ENCODE data around the gene HARS1. TPM values are rescaled to one million over a fixed set of nuclear protein-coding genes. Genes with fewer than 3 reads are reported as not detected.
"Not testable (repeated sequence)": the region's sequence is repeated elsewhere in the genome, so short reads cannot be mapped to it uniquely, and the experiment has no call there.

Gene HARS1
- total RNA-seq, 5 donors from 2014 or later (not counting 1 experiment from before 2014, with no cell fraction given) = 55.8 to 71.1 (median 70.0) TPM

- H3K9me3 ChIP-seq; H3K4me3 ChIP-seq (ENCODE audit: control insufficient read depth in 1 of 2, extremely low read depth in 1 of 2, low read length in 1 of 2); H3K27ac ChIP-seq (ENCODE audit: low read length); H3K4me3 Mint-ChIP-seq; H3K4me1 ChIP-seq (ENCODE audit: control insufficient read depth in 1 of 2, extremely low read depth in 1 of 2, insufficient read depth in 2 of 2, low read length in 2 of 2); H3K9me3 Mint-ChIP-seq; H3K27ac Mint-ChIP-seq; POLR2A ChIA-PET; H3K36me3 Mint-ChIP-seq; ATAC-seq (replicated peaks in 1 of 4); DNase-seq; H3K36me3 ChIP-seq (ENCODE audit: control insufficient read depth in 2 of 2, extremely low read depth in 1 of 2, insufficient read depth in 1 of 2, low read length in 1 of 2): not testable (repeated sequence)
- 88% methylated on average over 1 of the region's 5 CpGs for WGBS (ENCODE audit: insufficient coverage)
- CTCF ChIA-PET = interaction anchor here (0.7 to 1.1 kb wide), 4 partner anchors 10 to 358 kb away, joined by 3 to 4 read pairs (median 4); no protein-coding TSS in a partner anchor
- peaks cover 0 to 20% of the 10 kb centered on the region in 2 experiments for H3K27me3 ChIP-seq (replicated peaks in 1 of 2; ENCODE audit: control insufficient read depth in 2 of 2, extremely low read depth in 1 of 2, insufficient read depth in 2 of 2, low read length in 1 of 2)
- peaks cover 8 to 10% (median 10%) of the 10 kb centered on the region in 3 donors for H3K4me1 Mint-ChIP-seq
- H3K27me3 Mint-ChIP-seq = peaks cover 14 to 17% of the 10 kb centered on the region in 2 donors
Measured at GRCh38 chr5:140721395-140721794, 30.2 kb upstream of the HARS1 start.

DNA sequence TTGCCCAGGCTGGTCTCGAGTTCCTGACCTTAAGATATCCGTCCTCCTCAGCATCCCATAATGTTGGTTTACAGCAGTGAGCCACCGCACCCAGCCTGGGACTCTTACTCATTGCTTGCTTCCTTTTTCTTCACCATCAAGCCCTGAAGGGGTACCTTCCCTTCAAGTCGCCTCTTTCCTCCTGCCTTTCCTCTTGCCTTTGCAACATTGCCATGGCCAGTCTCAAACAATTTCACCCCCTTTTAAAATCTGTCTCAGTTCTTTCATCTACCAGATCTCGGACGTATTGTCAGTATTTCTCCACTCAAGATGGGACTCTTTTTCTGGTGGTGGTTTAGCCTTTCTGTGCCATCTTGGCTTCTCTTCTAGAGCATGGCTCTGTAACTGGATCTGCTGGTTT lies 29.6 kb upstream of the HARS1 start:
- H3K9me3 ChIP-seq; H3K36me3 Mint-ChIP-seq; H3K27ac ChIP-seq (ENCODE audit: low read length); H3K4me1 Mint-ChIP-seq; H3K4me3 ChIP-seq (ENCODE audit: control insufficient read depth in 1 of 2, extremely low read depth in 1 of 2, low read length in 1 of 2); H3K9me3 Mint-ChIP-seq; H3K36me3 ChIP-seq (ENCODE audit: control insufficient read depth in 2 of 2, extremely low read depth in 1 of 2, insufficient read depth in 1 of 2, low read length in 1 of 2); H3K4me1 ChIP-seq (ENCODE audit: control insufficient read depth in 1 of 2, extremely low read depth in 1 of 2, insufficient read depth in 2 of 2, low read length in 2 of 2); H3K27ac Mint-ChIP-seq; POLR2A ChIA-PET; H3K4me3 Mint-ChIP-seq; DNase-seq; ATAC-seq (replicated peaks in 1 of 4): not testable (repeated sequence)
- peaks cover 10 to 14% of the 10 kb centered on the region in 2 donors for H3K27me3 Mint-ChIP-seq
- CTCF ChIA-PET = interaction anchor here (0.7 to 1.5 kb wide), 7 partner anchors 9 to 362 kb away, joined by 4 to 8 read pairs (median 4); partner anchors contain the start of gene EIF4EBP3 (in 1 of the 2)
- 25% methylated on average over 4 of the region's 6 CpGs for whole genome bisulfite sequencing (ENCODE audit: insufficient coverage)
- H3K27me3 ChIP-seq (replicated peaks in 1 of 2; ENCODE audit: control insufficient read depth in 2 of 2, extremely low read depth in 1 of 2, insufficient read depth in 2 of 2, low read length in 1 of 2) = peaks cover 0 to 17% of the 10 kb centered on the region in 2 experiments

DNA sequence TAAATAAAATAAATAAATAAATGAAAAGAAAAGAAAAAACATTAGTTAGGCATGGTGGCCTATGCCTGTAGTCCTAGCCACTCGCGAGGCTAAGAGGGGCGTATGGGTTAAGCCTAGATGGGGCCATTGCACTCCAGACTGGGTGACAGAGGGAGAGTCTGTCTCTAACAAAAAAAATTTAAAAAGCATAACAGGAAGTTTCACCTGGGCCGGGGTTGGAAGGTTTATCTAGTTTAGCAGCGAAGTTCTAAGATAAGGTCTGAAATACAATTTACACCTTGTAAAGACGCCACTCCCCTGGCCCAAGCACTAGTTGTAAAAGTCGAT lies 27.1 kb upstream of the HARS1 start:
- H3K27ac ChIP-seq (ENCODE audit: low read length) = no peak overlapping the region
- no peak overlapping the region for H3K4me3 ChIP-seq (ENCODE audit: control insufficient read depth in 1 of 2, extremely low read depth in 1 of 2, low read length in 1 of 2)
- no peak overlapping the region for H3K27ac Mint-ChIP-seq
- peaks cover 2 to 4% (median 2%) of the 10 kb centered on the region in 3 donors for H3K4me1 Mint-ChIP-seq
- ATAC-seq (replicated peaks in 1 of 4) = no peak
- H3K4me1 ChIP-seq (ENCODE audit: control insufficient read depth in 1 of 2, extremely low read depth in 1 of 2, insufficient read depth in 2 of 2, low read length in 2 of 2) = no peaks in the 10 kb centered on the region
- H3K27me3 Mint-ChIP-seq = peaks cover 4 to 5% of the 10 kb centered on the region in 2 donors
- no peak for DNase-seq
- ChIA-PET POLR2A (no interaction called here), CTCF (no interaction called here)
- H3K27me3 ChIP-seq (replicated peaks in 1 of 2; ENCODE audit: control insufficient read depth in 2 of 2, extremely low read depth in 1 of 2, insufficient read depth in 2 of 2, low read length in 1 of 2) = peaks cover 0 to 4% of the 10 kb centered on the region in 2 experiments
- H3K9me3 Mint-ChIP-seq = no peaks in the 10 kb centered on the region
- H3K36me3 Mint-ChIP-seq = no peaks in the 10 kb centered on the region
- no peak overlapping the region for H3K4me3 Mint-ChIP-seq
- no peaks in the 10 kb centered on the region for H3K36me3 ChIP-seq (ENCODE audit: control insufficient read depth in 2 of 2, extremely low read depth in 1 of 2, insufficient read depth in 1 of 2, low read length in 1 of 2)
- WGBS (ENCODE audit: insufficient coverage) = 97% methylated on average over 4 of the region's 7 CpGs
- H3K9me3 ChIP-seq = no peaks in the 10 kb centered on the region

DNA sequence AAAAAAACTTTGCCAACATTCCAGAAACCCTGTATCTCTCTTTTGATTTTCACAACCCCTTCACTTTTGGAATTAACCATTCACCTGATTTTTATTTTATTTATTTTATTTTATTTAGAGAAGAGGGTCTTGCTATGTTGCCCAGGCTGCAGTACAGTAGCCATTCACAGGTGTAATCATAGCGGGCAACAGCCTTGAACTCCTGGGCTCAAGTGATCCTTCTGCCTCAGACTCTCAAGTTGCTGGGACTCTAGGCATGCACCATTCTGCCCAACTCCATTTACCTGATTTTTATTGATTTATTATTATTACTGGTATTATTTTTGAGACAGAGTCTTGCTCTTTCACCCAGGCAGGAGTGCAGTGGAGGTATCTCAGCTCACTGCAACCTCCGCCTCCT lies 25.1 kb upstream of the HARS1 start:
- CTCF ChIA-PET; ATAC-seq (replicated peaks in 1 of 4); H3K4me3 Mint-ChIP-seq; H3K4me1 ChIP-seq (ENCODE audit: control insufficient read depth in 1 of 2, extremely low read depth in 1 of 2, insufficient read depth in 2 of 2, low read length in 2 of 2); H3K27me3 Mint-ChIP-seq; DNase-seq; H3K4me3 ChIP-seq (ENCODE audit: control insufficient read depth in 1 of 2, extremely low read depth in 1 of 2, low read length in 1 of 2); H3K36me3 ChIP-seq (ENCODE audit: control insufficient read depth in 2 of 2, extremely low read depth in 1 of 2, insufficient read depth in 1 of 2, low read length in 1 of 2); H3K27ac Mint-ChIP-seq; H3K27me3 ChIP-seq (replicated peaks in 1 of 2; ENCODE audit: control insufficient read depth in 2 of 2, extremely low read depth in 1 of 2, insufficient read depth in 2 of 2, low read length in 1 of 2); H3K36me3 Mint-ChIP-seq; POLR2A ChIA-PET; H3K9me3 Mint-ChIP-seq; H3K9me3 ChIP-seq; H3K27ac ChIP-seq (ENCODE audit: low read length): not testable (repeated sequence)
- peaks cover 13 to 17% (median 14%) of the 10 kb centered on the region in 3 donors for H3K4me1 Mint-ChIP-seq
- WGBS (ENCODE audit: insufficient coverage) = 80% methylated on average over 1 of the region's 2 CpGs

DNA sequence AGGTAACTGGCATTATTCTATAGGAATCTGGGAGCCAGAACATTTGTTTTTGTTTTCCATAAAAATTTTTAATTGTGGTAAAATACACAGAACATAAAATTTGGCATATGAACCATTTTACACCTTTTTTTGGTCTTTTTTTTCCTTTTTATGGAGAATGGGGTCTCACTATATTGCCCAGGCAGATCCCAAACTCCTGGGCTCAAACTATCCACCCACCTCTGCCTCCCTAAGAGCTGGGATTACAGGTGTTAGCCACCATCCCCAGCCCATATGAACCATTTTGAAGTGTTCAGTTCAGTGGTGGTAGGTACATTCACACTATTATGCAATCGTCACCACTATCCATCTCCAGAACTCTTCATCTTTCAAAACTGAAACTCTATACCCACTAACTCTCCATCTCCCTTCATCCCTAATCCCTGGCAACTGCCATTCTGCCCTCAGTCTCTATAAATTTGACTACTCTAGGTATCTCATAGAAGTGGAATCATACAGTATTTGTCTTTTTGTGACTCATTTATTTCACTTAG lies 22.5 kb upstream of the HARS1 start:
- Histone ChIP-seq H3K27me3 (replicated peaks in 1 of 2; ENCODE audit: control insufficient read depth in 2 of 2, extremely low read depth in 1 of 2, insufficient read depth in 2 of 2, low read length in 1 of 2) (no peaks in the 10 kb centered on the region), H3K4me1 (ENCODE audit: control insufficient read depth in 1 of 2, extremely low read depth in 1 of 2, insufficient read depth in 2 of 2, low read length in 2 of 2) (peaks cover 2 to 10% of the 10 kb centered on the region in 2 experiments), H3K36me3 (ENCODE audit: control insufficient read depth in 2 of 2, extremely low read depth in 1 of 2, insufficient read depth in 1 of 2, low read length in 1 of 2) (no peaks in the 10 kb centered on the region), H3K27ac (ENCODE audit: low read length) (no peak overlapping the region), H3K4me3 (ENCODE audit: control insufficient read depth in 1 of 2, extremely low read depth in 1 of 2, low read length in 1 of 2) (no peak overlapping the region), H3K9me3 (no peaks in the 10 kb centered on the region)
- Mint-ChIP-seq H3K27ac (peak overlapping the region in 1 of 2 donors; percentile 11), H3K4me1 (peaks cover 18 to 37% (median 25%) of the 10 kb centered on the region in 3 donors), H3K9me3 (no peaks in the 10 kb centered on the region), H3K4me3 (no peak overlapping the region), H3K27me3 (peaks cover 0 to 6% of the 10 kb centered on the region in 2 donors), H3K36me3 (peaks cover 4% of the 10 kb centered on the region)
- ChIA-PET CTCF (no interaction called here), POLR2A (no interaction called here)
- ATAC-seq (replicated peaks in 1 of 4) = no peak
- WGBS (ENCODE audit: insufficient coverage) = no CpG with 5 or more reads among the region's 1 CpG
- no peak for DNase-seq

GRCh38 chr5:140711794-140712193 lies 20.6 kb upstream of the HARS1 start:
- Mint-ChIP-seq H3K36me3 (peaks cover 4% of the 10 kb centered on the region), H3K27ac (peak overlapping the region; percentile 99 to 100), H3K4me3 (peak overlapping the region; percentile 98 to 99 (median 98)), H3K4me1 (peaks cover 18 to 37% (median 25%) of the 10 kb centered on the region in 3 donors), H3K27me3 (peaks cover 0 to 6% of the 10 kb centered on the region in 2 donors), H3K9me3 (no peaks in the 10 kb centered on the region)
- WGBS (ENCODE audit: insufficient coverage) = no CpG with 5 or more reads among the region's 1 CpG
- Histone ChIP-seq H3K4me3 (ENCODE audit: control insufficient read depth in 1 of 2, extremely low read depth in 1 of 2, low read length in 1 of 2) (no peak overlapping the region), H3K27ac (ENCODE audit: low read length) (peak overlapping the region; percentile 90), H3K4me1 (ENCODE audit: control insufficient read depth in 1 of 2, extremely low read depth in 1 of 2, insufficient read depth in 2 of 2, low read length in 2 of 2) (peaks cover 2 to 10% of the 10 kb centered on the region in 2 experiments), H3K36me3 (ENCODE audit: control insufficient read depth in 2 of 2, extremely low read depth in 1 of 2, insufficient read depth in 1 of 2, low read length in 1 of 2) (peaks cover 0 to 6% of the 10 kb centered on the region in 2 donors), H3K9me3 (no peaks in the 10 kb centered on the region), H3K27me3 (replicated peaks in 1 of 2; ENCODE audit: control insufficient read depth in 2 of 2, extremely low read depth in 1 of 2, insufficient read depth in 2 of 2, low read length in 1 of 2) (no peaks in the 10 kb centered on the region)
- DNase-seq (no peak), ATAC-seq (replicated peaks in 1 of 4) (no peak)
- CTCF ChIA-PET = interaction anchor here (1.0 to 1.8 kb wide), 6 partner anchors 8 to 311 kb away, joined by 3 to 20 read pairs (median 6); partner anchors contain the start of genes ANKHD1 (in 1 of the 2), HARS1 (in 1 of the 2), HARS2 (in 1 of the 2) and ZMAT2 (in 1 of the 2)
- POLR2A ChIA-PET = interaction anchor here in 1 of 2 donors (0.6 to 2.6 kb wide), 5 partner anchors 11 to 1419 kb away, joined by 3 to 23 read pairs (median 5); partner anchors contain the start of genes ANKHD1 and ZMAT2
